Measurements from ENCODE around the gene BMP7.
"Not testable (repeated sequence)": the region's sequence is repeated elsewhere in the genome, so short reads cannot be mapped to it uniquely, and the experiment has no call there.

Gene BMP7

GRCh38 chr20:57211406-57211805 lies 55.0 kb downstream of the BMP7 start:
- no peak for DNase-seq (ENCODE audit: low read depth)

GRCh38 chr20:57210911-57211280 lies 55.5 kb downstream of the BMP7 start:
- DNase-seq (ENCODE audit: low read depth) = no peak

GRCh38 chr20:57210054-57210910 lies 56.2 kb downstream of the BMP7 start:
- no peak for DNase-seq (ENCODE audit: low read depth)

GRCh38 chr20:57209413-57209812 lies 57.0 kb downstream of the BMP7 start:
- no peak for DNase-seq (ENCODE audit: low read depth)

GRCh38 chr20:57208198-57208597 lies 58.2 kb downstream of the BMP7 start:
- DNase-seq (ENCODE audit: low read depth) = no peak

GRCh38 chr20:57207251-57207650 lies 59.2 kb downstream of the BMP7 start:
- DNase-seq (ENCODE audit: low read depth) = peak; percentile 16

GRCh38 chr20:57205606-57206219 lies 60.7 kb downstream of the BMP7 start:
- DNase-seq (ENCODE audit: low read depth) = peak; percentile 96

- DNase-seq (ENCODE audit: low read depth) = no peak
These were observed 62.5 kb downstream of the BMP7 start for GRCh38 chr20:57203986-57204385.

- DNase-seq (ENCODE audit: low read depth) = no peak
These were observed 63.2 kb downstream of the BMP7 start for GRCh38 chr20:57203204-57203603.

GRCh38 chr20:57202309-57202708 lies 64.1 kb downstream of the BMP7 start:
- no peak for DNase-seq (ENCODE audit: low read depth)

- peak; percentile 42 for DNase-seq (ENCODE audit: low read depth)
These were observed 65.4 kb downstream of the BMP7 start for GRCh38 chr20:57200882-57201695.

- peak; percentile 54 for DNase-seq (ENCODE audit: low read depth)
These were observed 66.6 kb downstream of the BMP7 start for GRCh38 chr20:57199656-57200405.

- peak; percentile 74 for DNase-seq (ENCODE audit: low read depth)
These were observed 68.0 kb downstream of the BMP7 start for GRCh38 chr20:57198132-57199072.

GRCh38 chr20:57197352-57198131 lies 68.9 kb downstream of the BMP7 start:
- DNase-seq (ENCODE audit: low read depth) = no peak

GRCh38 chr20:57195469-57196100 lies 70.9 kb downstream of the BMP7 start:
- DNase-seq (ENCODE audit: low read depth) = peak; percentile 94

GRCh38 chr20:57195023-57195422 lies 71.4 kb downstream of the BMP7 start:
- no peak for DNase-seq (ENCODE audit: low read depth)

GRCh38 chr20:57194154-57194553 lies 72.3 kb downstream of the BMP7 start:
- DNase-seq (ENCODE audit: low read depth) = no peak

GRCh38 chr20:57193094-57193493 lies 73.3 kb downstream of the BMP7 start:
- no peak for DNase-seq (ENCODE audit: low read depth)

- DNase-seq (ENCODE audit: low read depth) = no peak
These were observed 74.1 kb downstream of the BMP7 start for GRCh38 chr20:57192311-57192710.

GRCh38 chr20:57191265-57191638 lies 75.2 kb downstream of the BMP7 start:
- DNase-seq (ENCODE audit: low read depth) = not testable (repeated sequence)
